ENCODE results near the gene DGKQ.

The DGKQ gene

DNA sequence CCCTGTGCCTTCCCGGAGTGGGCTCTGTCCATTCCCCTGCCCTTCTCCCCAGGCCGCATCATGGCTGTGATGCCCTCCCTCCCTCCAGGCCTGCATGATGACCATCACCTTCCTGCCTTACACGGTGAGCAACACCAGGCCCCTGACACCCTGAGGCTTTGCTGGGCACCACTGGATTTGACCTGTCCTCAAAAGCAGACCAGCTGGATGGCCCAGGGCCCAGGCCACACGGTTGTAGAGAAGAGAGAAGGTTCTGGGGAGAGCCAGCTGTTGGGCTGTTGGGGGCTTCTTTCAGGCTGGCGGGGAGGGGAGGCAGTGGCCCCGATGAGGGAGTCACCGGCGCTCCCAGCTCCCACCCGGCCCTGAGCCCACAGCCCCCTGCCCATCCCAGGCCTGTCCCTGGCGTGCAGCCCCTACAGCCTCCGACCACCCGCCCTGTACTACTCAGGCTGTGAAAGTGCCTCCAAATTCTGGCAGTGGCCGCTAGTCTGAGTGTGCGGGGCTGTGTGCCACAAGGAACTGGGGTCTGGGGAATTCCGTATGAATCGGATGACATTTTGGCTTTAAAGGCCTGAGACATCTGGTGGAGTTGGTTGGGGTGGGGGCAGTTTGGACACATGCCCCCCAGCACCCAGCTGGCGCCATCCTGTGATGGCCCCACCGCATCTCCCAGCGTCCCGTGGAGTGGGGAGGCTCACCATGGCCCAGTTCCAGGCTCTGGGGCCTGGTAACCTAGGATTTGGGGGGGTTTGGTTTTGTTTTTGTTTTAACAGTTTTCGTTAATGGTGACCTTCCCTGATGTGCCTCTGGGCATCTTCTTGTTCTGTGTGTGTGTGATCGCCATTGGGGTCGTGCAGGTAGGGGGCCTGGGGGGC lies 21.5 kb downstream of the DGKQ start:
- no peaks in the 10 kb centered on the region for H3K27me3 ChIP-seq (ENCODE audit: control insufficient read depth, insufficient read depth, low read length)
- H3K36me3 ChIP-seq (ENCODE audit: control insufficient read depth, low read depth, low read length): no peaks in the 10 kb centered on the region
- H3K27ac ChIP-seq (ENCODE audit: low read length): no peak overlapping the region
- no peak overlapping the region for H3K4me3 ChIP-seq (ENCODE audit: low read length)
- H3K9ac ChIP-seq (ENCODE audit: low read length): no peak overlapping the region
- no peaks in the 10 kb centered on the region for H3K4me1 ChIP-seq (ENCODE audit: control insufficient read depth, low read depth, low read length)
- H3K9me3 ChIP-seq (ENCODE audit: control insufficient read depth, low read depth, low read length): no peaks in the 10 kb centered on the region

DNA sequence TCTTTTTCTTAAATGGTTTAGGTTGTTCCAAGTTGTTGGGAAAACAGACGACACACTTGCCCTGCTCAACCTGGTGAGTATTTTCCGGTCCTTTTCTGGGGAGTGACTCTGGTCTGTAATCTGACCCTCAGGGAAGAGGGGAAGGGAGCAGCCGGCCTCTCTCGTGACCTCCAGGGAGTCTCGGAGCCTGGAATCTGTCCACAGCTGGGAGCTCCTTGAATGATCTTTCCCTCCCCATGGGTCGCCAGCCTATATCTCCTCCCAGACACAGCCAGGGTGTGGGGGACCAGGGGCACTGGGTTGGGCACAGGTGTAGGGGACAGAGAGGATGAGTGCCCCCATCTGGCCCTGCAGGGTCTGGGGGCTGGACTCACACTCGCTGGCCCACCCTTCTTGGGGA lies 22.2 kb downstream of the DGKQ start:
- no peaks in the 10 kb centered on the region for H3K27me3 ChIP-seq (ENCODE audit: control insufficient read depth, insufficient read depth, low read length)
- H3K4me1 ChIP-seq (ENCODE audit: control insufficient read depth, low read depth, low read length): no peaks in the 10 kb centered on the region
- H3K36me3 ChIP-seq (ENCODE audit: control insufficient read depth, low read depth, low read length): no peaks in the 10 kb centered on the region
- H3K9ac ChIP-seq (ENCODE audit: low read length): no peak overlapping the region
- H3K9me3 ChIP-seq (ENCODE audit: control insufficient read depth, low read depth, low read length): no peaks in the 10 kb centered on the region
- H3K27ac ChIP-seq (ENCODE audit: low read length): no peak overlapping the region
- no peak overlapping the region for H3K4me3 ChIP-seq (ENCODE audit: low read length)

DNA sequence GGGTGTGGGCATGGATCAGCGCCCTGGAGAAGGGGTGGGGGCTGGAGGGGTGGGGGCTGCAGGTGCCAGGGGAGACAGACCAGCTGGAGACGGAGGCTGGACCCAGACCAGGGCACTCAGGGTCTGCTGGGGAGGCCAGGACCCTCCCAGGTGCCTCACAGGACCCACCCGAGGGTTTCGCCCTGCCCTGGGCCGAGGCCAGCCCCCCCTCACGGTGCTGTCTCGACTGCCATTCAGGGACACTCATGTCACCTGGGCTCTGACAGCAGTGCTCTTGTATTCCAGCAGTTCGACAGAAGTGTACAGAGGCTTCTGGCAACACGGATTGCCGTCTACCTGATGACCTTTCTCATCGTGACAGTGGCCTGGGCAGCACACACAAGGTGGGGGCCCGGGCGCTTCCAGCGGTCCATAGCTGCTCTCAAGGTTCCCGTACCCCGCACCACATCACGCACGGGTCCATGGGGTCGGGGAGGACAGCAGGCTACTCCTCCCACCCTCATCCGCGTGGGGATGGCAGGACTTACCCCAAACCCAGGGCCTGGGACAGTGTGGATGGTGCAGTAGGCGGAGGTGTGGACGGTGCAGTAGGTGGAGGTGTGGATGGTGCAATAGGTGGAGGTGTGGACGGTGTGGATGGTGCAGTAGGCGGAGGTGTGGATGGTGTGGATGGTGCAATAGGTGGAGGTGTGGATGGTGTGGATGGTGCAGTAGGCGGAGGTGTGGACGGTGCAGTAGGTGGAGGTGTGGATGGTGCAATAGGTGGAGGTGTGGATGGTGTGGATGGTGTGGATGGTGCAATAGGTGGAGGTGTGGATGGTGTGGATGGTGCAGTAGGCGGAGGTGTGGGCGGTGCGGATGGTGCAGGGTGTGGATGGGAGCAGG lies 23.0 kb downstream of the DGKQ start:
- Histone ChIP-seq H3K27me3 (ENCODE audit: control insufficient read depth, insufficient read depth, low read length) (peaks cover 1% of the 10 kb centered on the region), H3K9me3 (ENCODE audit: control insufficient read depth, low read depth, low read length) (no peaks in the 10 kb centered on the region), H3K36me3 (ENCODE audit: control insufficient read depth, low read depth, low read length) (no peaks in the 10 kb centered on the region), H3K27ac (ENCODE audit: low read length) (no peak overlapping the region), H3K9ac (ENCODE audit: low read length) (no peak overlapping the region), H3K4me1 (ENCODE audit: control insufficient read depth, low read depth, low read length) (no peaks in the 10 kb centered on the region), H3K4me3 (ENCODE audit: low read length) (no peak overlapping the region)

DNA sequence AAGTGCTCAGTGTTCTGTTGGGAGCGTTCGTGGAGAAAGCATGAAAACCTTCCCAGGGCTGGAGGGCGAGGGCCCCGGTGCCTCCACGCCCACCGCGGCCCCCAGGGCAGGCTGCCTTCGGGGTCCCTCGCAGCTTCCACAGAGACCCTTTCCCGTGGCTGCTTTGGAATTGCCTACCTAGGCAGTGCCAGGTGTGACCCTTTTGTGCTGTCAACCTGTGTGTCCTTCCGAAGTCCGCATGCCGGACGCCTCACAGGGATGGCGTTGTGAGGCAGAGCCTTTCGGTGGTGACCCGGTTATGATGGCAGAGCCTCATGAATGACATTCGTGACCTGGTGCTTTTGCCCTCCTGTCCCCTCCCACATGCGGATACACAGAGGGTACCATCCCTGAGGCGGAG lies 23.7 kb downstream of the DGKQ start:
- no peaks in the 10 kb centered on the region for H3K9me3 ChIP-seq (ENCODE audit: control insufficient read depth, low read depth, low read length)
- no peaks in the 10 kb centered on the region for H3K4me1 ChIP-seq (ENCODE audit: control insufficient read depth, low read depth, low read length)
- H3K36me3 ChIP-seq (ENCODE audit: control insufficient read depth, low read depth, low read length): no peaks in the 10 kb centered on the region
- no peak overlapping the region for H3K27ac ChIP-seq (ENCODE audit: low read length)
- H3K4me3 ChIP-seq (ENCODE audit: low read length): no peak overlapping the region
- H3K27me3 ChIP-seq (ENCODE audit: control insufficient read depth, insufficient read depth, low read length): peaks cover 8% of the 10 kb centered on the region
- H3K9ac ChIP-seq (ENCODE audit: low read length): no peak overlapping the region

DNA sequence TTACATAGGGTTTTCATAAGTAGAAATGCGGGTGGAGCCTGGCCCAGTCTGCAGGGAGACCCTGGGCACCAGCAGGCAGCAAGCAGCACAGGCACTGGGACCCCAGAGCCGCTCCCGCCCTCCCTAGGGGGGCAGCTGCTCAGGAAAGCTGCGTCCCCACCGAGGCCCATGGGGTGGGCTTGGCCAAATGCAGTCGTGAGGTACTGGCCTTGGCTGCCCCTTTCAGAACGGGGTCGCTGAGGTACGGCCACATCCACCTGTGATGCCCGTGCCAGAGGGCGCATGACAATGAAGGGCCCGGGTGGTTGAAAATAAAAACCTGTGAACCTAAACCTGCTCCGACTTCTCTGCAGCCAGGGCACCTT lies 24.5 kb downstream of the DGKQ start:
- Histone ChIP-seq H3K36me3 (ENCODE audit: control insufficient read depth, low read depth, low read length) (no peaks in the 10 kb centered on the region), H3K27me3 (ENCODE audit: control insufficient read depth, insufficient read depth, low read length) (peaks cover 13% of the 10 kb centered on the region), H3K9me3 (ENCODE audit: control insufficient read depth, low read depth, low read length) (no peaks in the 10 kb centered on the region), H3K4me1 (ENCODE audit: control insufficient read depth, low read depth, low read length) (no peaks in the 10 kb centered on the region), H3K27ac (ENCODE audit: low read length) (no peak overlapping the region), H3K9ac (ENCODE audit: low read length) (no peak overlapping the region), H3K4me3 (ENCODE audit: low read length) (no peak overlapping the region)

DNA sequence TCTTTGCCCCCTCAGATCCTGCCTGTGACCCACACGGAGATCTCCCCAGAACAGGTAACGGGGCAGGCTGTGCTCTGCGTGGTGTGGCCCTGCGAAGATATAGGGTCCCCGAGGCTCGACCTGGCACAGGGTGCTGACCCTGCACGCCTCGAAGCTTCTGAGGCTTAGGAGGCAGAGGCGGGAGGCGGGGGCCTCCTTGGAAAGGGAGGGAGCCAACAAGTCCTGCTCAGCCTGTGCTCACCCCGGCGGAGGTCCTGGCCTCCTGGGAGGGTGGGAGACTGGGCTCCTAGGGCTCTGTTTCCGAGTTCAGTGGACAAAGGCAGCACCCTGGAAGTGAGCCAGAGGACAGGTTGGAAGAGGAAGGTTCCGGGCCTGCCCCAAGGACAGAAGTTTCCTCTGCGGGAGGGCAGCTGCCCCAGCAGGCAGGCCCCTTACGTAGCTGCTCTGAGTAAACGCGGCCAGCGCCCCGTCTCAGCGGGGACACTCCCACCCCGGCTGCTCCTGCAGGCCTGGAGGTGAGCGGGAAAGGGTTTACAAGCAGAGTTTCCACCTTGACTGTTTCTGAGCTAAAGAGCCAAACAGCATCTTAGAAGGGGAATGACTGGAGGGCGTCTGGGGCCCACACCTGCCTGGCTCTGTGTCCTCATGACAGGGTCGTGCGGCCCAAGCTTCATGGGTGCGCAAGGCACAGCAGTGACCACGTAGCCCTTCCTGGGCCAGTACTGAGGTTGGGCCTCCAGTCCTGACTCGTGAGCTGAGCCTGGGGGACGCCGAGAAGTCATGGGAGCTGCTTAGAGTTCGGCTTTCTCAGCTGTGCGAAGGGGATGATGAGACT lies 25.1 kb downstream of the DGKQ start:
- Histone ChIP-seq H3K4me1 (ENCODE audit: control insufficient read depth, low read depth, low read length) (no peaks in the 10 kb centered on the region), H3K9me3 (ENCODE audit: control insufficient read depth, low read depth, low read length) (no peaks in the 10 kb centered on the region), H3K36me3 (ENCODE audit: control insufficient read depth, low read depth, low read length) (no peaks in the 10 kb centered on the region), H3K9ac (ENCODE audit: low read length) (no peak overlapping the region), H3K4me3 (ENCODE audit: low read length) (no peak overlapping the region), H3K27me3 (ENCODE audit: control insufficient read depth, insufficient read depth, low read length) (peaks cover 13% of the 10 kb centered on the region), H3K27ac (ENCODE audit: low read length) (no peak overlapping the region)

DNA sequence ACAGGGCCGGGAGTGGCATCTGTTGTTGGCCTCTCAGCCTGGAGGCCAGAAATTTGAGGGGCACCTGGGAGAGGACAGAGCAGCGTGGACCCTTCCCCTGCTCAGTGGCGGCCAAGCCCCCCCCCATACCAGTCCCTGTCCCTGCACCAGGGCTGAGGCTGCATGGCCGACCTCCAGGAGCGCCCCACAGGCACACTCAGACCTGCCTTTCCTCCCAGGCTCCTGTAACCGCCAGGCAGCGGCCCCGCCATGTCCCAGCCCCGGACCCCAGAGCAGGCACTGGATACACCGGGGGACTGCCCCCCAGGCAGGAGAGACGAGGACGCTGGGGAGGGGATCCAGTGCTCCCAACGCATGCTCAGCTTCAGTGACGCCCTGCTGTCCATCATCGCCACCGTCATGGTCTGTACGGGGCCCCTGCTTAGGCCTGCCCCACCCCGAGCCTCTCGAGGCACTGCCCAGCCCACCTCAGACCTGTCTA lies 25.8 kb downstream of the DGKQ start:
- H3K9ac ChIP-seq (ENCODE audit: low read length): no peak overlapping the region
- no peak overlapping the region for H3K4me3 ChIP-seq (ENCODE audit: low read length)
- H3K27me3 ChIP-seq (ENCODE audit: control insufficient read depth, insufficient read depth, low read length): peaks cover 13% of the 10 kb centered on the region
- no peaks in the 10 kb centered on the region for H3K9me3 ChIP-seq (ENCODE audit: control insufficient read depth, low read depth, low read length)
- no peaks in the 10 kb centered on the region for H3K36me3 ChIP-seq (ENCODE audit: control insufficient read depth, low read depth, low read length)
- H3K4me1 ChIP-seq (ENCODE audit: control insufficient read depth, low read depth, low read length): no peaks in the 10 kb centered on the region
- H3K27ac ChIP-seq (ENCODE audit: low read length): no peak overlapping the region

DNA sequence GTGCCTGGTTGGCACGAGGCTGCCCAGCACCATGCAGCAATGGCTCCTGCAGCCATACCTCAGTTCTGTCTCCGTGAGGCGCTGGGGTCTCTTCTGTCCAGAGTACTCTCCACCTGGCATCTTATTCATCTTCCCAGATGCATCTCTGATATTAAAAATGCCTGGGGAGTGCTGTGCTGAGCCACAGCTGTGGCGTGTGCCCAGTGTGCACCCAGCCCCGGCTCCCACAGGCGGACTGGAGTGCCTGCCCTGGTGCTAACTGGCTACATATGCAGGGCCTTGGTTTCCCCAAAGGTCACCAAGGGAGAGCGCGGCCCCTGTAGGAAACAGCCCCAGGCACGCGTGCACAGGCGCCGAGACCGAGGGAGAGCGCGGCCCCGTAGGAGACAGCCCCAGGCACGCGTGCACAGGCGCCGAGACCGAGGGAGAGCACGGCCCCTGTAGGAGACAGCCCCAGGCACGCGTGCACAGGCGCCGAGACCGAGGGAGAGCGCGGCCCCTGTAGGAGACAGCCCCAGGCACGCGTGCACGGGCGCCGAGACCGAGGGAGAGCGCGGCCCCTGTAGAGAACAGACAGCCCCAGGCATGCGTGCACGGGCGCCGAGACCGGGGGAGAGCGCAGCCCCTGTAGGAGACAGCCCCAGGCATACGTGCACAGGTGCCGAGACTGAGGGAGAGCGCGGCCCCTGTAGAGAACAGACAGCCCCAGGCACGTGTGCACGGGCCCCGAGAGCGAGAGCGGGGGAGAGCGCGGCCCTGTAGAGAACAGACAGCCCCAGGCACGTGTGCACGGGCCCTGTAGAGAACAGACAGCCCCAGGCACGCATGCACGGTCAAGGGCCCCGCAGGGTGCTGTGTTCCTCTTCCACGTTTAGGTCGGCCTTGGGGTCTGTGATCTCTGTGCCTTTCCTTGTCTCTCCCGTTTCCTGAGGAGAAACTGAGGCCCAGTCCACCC lies 26.6 kb downstream of the DGKQ start:
- Histone ChIP-seq H3K27me3 (ENCODE audit: control insufficient read depth, insufficient read depth, low read length) (peaks cover 13% of the 10 kb centered on the region), H3K27ac (ENCODE audit: low read length) (no peak overlapping the region), H3K4me3 (ENCODE audit: low read length) (no peak overlapping the region), H3K4me1 (ENCODE audit: control insufficient read depth, low read depth, low read length) (no peaks in the 10 kb centered on the region), H3K9me3 (ENCODE audit: control insufficient read depth, low read depth, low read length) (no peaks in the 10 kb centered on the region), H3K9ac (ENCODE audit: low read length) (no peak overlapping the region), H3K36me3 (ENCODE audit: control insufficient read depth, low read depth, low read length) (no peaks in the 10 kb centered on the region)

DNA sequence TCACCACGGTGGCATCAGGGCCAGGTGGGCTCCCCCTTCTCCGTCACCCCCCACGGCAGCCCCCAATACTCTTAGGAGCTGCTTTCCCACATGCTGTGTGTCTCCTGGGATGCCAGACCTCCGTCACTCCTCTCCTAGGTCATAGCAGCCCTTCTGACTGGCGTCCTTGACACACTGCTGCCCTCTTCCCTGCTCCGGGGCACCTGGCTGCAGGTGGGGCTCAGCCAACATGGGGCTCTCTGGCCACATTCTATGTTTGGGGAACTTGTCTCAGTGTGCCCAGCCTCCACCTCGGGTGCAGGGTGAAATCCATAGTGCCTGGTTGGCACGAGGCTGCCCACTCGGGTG lies 27.3 kb downstream of the DGKQ start:
- Histone ChIP-seq H3K9ac (ENCODE audit: low read length) (no peak overlapping the region), H3K27ac (ENCODE audit: low read length) (no peak overlapping the region), H3K27me3 (ENCODE audit: control insufficient read depth, insufficient read depth, low read length) (peaks cover 13% of the 10 kb centered on the region), H3K36me3 (ENCODE audit: control insufficient read depth, low read depth, low read length) (no peaks in the 10 kb centered on the region), H3K4me1 (ENCODE audit: control insufficient read depth, low read depth, low read length) (no peaks in the 10 kb centered on the region), H3K9me3 (ENCODE audit: control insufficient read depth, low read depth, low read length) (no peaks in the 10 kb centered on the region), H3K4me3 (ENCODE audit: low read length) (no peak overlapping the region)

DNA sequence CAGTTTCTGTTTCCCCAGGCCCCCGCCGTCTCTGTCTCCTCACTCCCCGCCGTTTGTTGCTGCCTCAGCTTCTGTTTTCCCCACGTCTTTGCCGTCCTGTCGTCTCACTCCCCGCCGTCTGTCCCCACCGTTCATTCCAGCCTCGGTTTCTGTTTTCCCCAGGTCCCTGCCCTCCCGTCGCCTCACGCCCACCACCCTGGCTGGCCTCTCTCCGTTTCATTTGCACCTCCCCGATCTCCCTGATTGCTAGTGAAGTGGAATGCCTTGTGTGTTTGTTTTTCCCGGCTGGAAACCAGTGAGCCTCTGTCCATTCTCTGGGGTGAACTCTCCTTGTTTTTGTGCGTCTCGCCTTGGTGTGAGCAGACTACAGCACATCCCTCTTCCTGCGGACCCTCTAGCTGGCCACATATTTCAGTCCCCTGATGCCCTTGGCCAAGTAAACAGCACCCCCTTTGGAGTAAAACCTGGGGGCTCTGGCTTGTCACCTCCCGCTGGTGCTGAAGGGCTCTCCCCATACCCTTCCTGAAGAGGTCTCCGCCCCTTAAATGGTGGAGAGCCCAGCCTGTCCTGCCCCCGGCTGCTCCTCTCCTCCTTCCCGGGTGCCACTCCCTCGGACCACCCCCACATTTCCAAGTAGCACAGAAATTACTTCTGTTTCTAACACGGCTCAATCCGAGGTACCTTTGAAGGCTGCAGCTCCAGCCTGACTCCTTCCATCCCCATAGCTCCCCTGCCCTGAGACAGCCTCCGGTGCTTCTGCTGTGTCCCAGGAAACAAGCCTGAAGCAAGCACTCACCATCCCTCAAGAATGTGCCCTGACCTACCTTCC lies 27.9 kb downstream of the DGKQ start:
- Histone ChIP-seq H3K9me3 (ENCODE audit: control insufficient read depth, low read depth, low read length) (no peaks in the 10 kb centered on the region), H3K36me3 (ENCODE audit: control insufficient read depth, low read depth, low read length) (no peaks in the 10 kb centered on the region), H3K4me1 (ENCODE audit: control insufficient read depth, low read depth, low read length) (no peaks in the 10 kb centered on the region), H3K27ac (ENCODE audit: low read length) (no peak overlapping the region), H3K9ac (ENCODE audit: low read length) (no peak overlapping the region), H3K27me3 (ENCODE audit: control insufficient read depth, insufficient read depth, low read length) (peaks cover 13% of the 10 kb centered on the region), H3K4me3 (ENCODE audit: low read length) (peak overlapping the region; percentile 29)
